ENCODE data around the gene KRT79.

Gene KRT79

GRCh38 chr12:52822771-52823510 is 11.2 kb downstream of the KRT79 start:
- no peak for TF ChIP-seq CTCF (IDR thresholded peaks at IDR 0.05)

GRCh38 chr12:52821826-52822660 is 12.1 kb downstream of the KRT79 start:
- TF ChIP-seq CTCF (IDR thresholded peaks at IDR 0.05) = no peak

GRCh38 chr12:52821071-52821730 is 12.9 kb downstream of the KRT79 start:
- TF ChIP-seq CTCF (IDR thresholded peaks at IDR 0.05) = no peak

- no peak for TF ChIP-seq CTCF (IDR thresholded peaks at IDR 0.05)
Measured at GRCh38 chr12:52820521-52820920, 13.6 kb downstream of the KRT79 start.

- no peak for TF ChIP-seq CTCF (IDR thresholded peaks at IDR 0.05)
Measured at GRCh38 chr12:52819731-52820510, 14.2 kb downstream of the KRT79 start.

- no peak for TF ChIP-seq CTCF (IDR thresholded peaks at IDR 0.05)
Measured at GRCh38 chr12:52818887-52819420, 15.2 kb downstream of the KRT79 start.

GRCh38 chr12:52818388-52818787 is 15.7 kb downstream of the KRT79 start:
- TF ChIP-seq CTCF (IDR thresholded peaks at IDR 0.05) = no peak
